ENCODE data around the gene RPGRIP1L. TPM values are rescaled to one million over a fixed set of nuclear protein-coding genes. Genes with fewer than 3 reads are reported as not detected.
A peak's percentile ranks its signal among the peaks of the same experiment; 100 is the strongest.

The RPGRIP1L gene
- total RNA-seq, 1 donor from 2014 or later = 21.4 TPM

GRCh38 chr16:53549970-53550690, 153.5 kb downstream of the RPGRIP1L start:
- Mint-ChIP-seq H3K27me3 (peaks cover 24% of the 10 kb centered on the region), H3K9me3 (no peaks in the 10 kb centered on the region), H3K4me1 (ENCODE audit: unreplicated experiment) (peaks cover 23% of the 10 kb centered on the region), H3K36me3 (no peaks in the 10 kb centered on the region), H3K27ac (peak overlapping the region; percentile 26), H3K4me3 (peak overlapping the region; percentile 20)
- peak; percentile 85 for TF ChIP-seq CTCF (conservative IDR thresholded peaks at IDR 0.05)
- DNase-seq (ENCODE audit: extremely low spot score, unreplicated experiment) = no peak

Other genes with a start within 250 kb of the RPGRIP1L start
- 35.4 and 84.8 TPM in 2 replicates for gene AKTIP, start 200.7 kb downstream of the RPGRIP1L start, total RNA-seq (ENCODE audit: low replicate concordance)
- 47.1 and 85.1 TPM in 2 replicates for gene FTO, start 297 bp upstream of the RPGRIP1L start, total RNA-seq (ENCODE audit: low replicate concordance)

All from type B pancreatic cell (in vitro differentiated cells).